ENCODE results near the gene DEFB115.
"Not testable (repeated sequence)": the region's sequence is repeated elsewhere in the genome, so short reads cannot be mapped to it uniquely, and the experiment has no call there.

DEFB115 gene, protein sequence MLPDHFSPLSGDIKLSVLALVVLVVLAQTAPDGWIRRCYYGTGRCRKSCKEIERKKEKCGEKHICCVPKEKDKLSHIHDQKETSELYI
- 0 reads per million in 2 donors for total RNA-seq

DNA sequence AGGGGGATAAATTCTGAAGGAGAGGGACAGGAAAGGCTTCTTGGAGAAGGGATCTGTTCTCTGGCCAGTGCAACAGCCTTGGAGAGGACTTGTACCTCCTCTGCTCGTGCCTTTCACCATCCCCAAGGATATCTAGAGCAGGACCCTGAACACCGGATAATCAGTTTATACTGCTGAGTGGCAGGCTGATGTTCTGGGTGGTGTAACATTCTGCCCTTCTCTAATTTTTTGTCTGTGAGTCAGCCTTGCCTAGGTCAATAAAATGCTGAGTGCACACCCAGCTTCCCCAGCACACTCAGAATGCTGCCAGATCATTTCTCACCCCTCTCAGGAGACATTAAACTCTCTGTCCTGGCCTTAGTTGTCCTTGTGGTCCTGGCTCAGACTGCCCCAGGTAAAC is at the start of gene DEFB115:
Gene DEFB115 (plus strand): TSS at position 301 of the 400 bp plus-strand sequence. CDS start 0 bp downstream, at position 301.
- no peak for DNase-seq

DNA sequence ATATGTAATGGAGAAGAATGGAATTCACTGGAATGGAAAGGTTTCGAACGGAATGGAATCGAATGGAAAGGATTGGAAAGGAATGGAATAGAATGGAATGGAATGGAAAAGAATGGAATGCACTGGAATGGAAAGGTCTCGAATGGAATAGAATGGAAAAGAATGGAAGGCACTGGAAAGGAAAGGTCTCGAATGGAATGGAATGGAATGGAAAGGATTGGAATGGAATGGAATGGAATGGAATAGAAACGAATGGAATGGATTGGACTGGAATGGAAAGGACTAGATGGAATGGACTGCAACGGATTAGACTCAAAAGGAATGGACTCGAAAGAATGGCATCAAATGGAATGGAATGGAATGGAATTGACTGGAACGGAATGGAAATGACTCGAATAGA is 20.5 kb upstream of the DEFB115 start:
- DNase-seq = no peak

DNA sequence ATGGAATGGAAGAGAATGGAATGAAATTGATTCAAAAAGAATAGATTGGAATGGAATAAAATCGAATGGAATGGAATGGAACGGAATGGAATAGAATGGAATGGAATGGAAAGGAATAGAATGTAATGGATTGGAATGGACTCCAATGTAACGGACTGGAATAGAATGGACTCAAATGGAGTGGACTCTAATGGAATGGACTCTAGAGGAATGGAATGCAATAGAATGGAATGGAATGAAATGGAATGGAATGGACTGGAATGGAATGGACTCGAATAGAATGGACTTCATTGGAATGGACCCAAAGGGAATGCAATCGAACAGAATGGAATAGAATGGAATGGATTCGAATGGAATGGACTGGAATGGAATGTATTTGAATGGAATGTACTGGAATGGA is 19.7 kb upstream of the DEFB115 start:
- DNase-seq = no peak

DNA sequence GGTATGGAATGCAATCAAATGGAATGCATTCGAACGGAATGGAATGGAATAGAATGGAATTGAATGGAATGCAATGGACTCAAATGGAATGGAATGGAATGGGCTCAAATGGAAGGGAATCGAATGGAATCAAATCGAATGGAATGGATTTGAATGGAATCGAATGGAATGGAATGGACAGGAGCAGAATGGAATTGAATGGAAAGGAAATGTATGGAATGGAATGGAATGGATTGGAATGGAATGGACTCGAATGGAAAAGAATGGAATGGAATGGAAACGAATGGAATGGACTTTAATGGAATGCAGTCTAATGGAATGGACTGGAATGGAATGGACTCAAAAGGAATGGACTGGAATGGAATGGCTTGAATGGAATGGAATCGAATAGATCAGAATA is 18.3 kb upstream of the DEFB115 start:
- DNase-seq = no peak

DNA sequence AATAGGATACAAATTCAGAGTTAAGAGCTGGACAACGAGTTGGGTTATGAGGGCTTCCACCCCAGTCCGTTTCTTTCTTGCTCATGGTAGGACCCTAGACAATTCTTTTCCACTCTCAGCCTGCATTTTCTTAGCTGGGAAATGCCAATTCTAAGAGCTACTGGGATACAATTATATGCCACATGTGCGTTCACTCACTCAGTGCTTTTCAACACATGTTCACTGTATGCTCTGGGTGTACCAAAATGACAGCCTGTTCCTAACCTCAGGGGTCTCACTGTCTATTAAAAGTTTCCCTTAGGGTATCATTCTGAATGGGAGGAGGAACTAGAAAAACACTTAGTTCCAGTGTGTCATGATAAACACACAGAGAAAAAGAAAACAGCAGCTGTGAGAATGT is 505 bp upstream of the DEFB115 start:
- DNase-seq = no peak

DNA sequence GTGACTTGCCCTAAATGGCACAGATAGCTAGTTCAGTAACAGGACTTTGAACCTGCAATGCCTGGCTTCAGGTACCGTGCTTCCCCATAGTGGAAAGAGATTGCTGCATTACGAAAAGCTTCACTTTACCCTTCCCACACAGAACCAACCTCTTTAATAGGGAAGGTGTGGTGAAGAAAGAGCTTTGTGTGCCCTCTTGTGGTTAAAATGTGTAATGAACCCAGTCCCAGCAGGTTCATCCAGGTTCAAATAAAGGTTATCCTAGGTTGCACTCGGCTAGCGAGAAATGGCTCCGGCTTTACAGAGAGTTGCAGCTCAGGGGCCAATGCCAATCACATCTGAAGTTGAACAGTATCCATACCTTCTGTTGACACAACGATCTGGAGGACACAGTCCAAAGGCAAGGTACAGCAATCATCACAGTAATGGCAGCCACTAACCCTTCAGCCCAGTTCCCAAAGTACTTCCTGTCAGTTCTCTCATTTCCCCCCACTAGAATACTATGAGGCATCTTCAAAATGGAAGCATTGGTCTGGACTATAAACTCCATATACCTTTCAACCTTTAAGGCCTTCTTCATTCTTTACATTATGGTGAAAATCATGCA is 3.0 kb downstream of the DEFB115 start:
- no peak for DNase-seq

DNA sequence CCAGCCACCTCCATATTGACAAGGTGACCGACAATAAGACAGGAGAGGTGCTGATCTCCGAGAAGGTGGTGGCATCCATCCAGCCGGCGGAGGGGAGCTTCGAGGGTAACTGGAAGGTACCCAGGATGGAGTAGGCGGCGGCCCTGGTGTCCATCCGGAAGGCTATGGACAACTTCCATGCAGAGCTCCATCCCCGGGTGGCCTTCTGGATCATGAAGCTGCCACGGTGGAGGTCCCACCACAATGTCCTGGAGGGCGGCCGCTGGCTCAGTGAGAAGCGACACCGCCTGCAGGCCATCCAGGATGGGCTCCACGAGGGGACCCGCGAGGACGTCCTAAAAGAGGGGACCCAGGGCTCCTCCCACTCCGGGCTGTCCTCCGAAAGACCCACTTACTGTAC is 17.0 kb downstream of the DEFB115 start:
- no peak for DNase-seq

DNA sequence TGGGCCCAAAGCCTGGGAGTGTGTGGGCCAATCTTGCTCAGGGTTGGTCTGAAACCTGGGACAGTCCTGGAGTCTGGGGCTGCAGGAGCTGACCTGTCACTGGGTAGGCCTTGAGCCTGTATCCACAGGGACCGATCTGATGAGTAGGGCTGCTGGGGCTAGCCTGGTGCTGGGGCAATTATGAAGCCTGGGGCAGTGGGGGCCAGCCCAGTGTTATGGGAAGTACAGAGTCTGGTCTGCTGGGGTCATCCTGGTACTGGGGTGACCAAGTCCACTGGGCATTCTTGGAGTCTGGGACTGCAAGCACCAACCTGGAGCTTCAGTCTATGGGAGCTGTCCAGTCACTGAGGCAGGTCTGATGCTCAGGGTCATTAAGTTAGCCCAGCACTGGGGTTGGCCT is 20.7 kb downstream of the DEFB115 start:
- no peak for DNase-seq

DNA sequence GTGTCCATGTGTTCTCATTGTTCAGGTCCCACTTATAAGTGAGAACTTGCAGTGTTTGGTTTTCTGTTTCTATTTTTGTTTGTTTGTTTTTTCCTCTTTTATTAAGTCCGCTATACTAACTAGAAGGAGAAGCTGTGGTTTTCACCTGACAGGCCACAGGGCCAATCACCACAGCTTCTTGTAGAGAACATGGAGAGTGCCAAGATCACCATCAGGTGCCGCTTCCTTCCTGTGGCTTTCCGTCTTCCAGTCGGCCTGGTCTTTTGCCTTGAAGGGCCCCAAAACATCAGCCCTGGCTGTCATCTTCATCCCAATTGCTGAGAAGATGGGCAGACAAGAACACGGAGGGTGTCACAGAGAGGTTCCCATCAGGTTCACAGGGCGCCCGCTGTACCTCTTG is 27.5 kb downstream of the DEFB115 start:
- DNase-seq = not testable (repeated sequence)

DNA sequence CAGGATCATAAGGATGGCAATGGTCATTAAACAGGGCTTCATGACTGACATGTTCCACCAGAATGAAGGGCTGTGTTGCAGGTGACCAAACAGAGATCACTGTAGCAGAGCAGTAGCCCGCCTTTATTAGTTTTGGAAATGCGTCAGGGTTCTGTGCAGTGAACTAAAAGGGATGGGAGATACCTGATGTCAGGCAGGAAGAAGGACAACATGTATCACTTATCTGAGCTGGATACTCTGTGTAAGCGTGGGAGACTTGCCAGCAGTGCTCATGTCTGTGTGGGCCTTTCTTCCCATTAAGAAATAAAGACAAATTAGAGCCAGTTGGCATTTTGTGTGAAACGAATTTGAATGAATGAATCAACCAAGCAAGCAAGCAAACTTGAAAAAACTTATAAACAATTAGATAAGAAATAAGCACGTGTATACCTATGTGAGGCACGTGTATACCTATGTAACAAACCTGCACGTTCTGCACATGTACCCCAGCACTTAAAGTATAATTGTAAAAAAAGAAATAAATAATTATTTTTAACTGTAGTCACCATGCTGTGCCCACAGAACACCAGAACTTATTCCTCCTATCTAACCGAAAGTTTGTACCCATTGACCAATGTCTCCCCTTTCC is 51.2 kb downstream of the DEFB115 start, which contains the start of gene DEFB116:
Gene DEFB116 (minus strand): TSS at position 51 of the 628 bp plus-strand sequence. CDS start 0 bp downstream, at position 51.
- no peak for DNase-seq
